Neuronal stem cell (in vitro differentiated cells): ENCODE measurements around the gene GSTO2.

ENCODE experiments used
- DNase-seq: peaks from one replicate; pipeline ENCODE4 v3.0.0-alpha.2; 2013; ENCODE audit warnings: low spot score
- H2AFZ ChIP-seq: one replicate; pipeline ENCODE4 v1.6.1; 2013; ENCODE audit warnings: mild to moderate bottlenecking, low read length, inconsistent platforms
- H2AK5ac ChIP-seq: 2 replicates; pipeline ENCODE4 v1.6.1; 2013; ENCODE audit warnings: low read depth, mild to moderate bottlenecking, inconsistent platforms, low read length, moderate library complexity, mixed read lengths
- H2BK120ac ChIP-seq: 2 replicates; pipeline ENCODE4 v1.6.1; 2013; ENCODE audit warnings: low read depth, mild to moderate bottlenecking, inconsistent platforms, low read length, moderate library complexity, mixed read lengths
- H2BK12ac ChIP-seq: one replicate; pipeline ENCODE4 v1.6.1; 2013; ENCODE audit warnings: low read length, inconsistent platforms
- H2BK15ac ChIP-seq: 2 replicates; pipeline ENCODE4 v1.6.1; 2013; ENCODE audit warnings: mild to moderate bottlenecking, low read length, inconsistent platforms, mixed read lengths
- H2BK5ac ChIP-seq: one replicate; pipeline ENCODE4 v1.6.1; 2013; ENCODE audit warnings: inconsistent platforms, mild to moderate bottlenecking, low read length, moderate library complexity
- H3K14ac ChIP-seq: one replicate; pipeline ENCODE4 v1.6.1; 2013; ENCODE audit warnings: low read length, inconsistent platforms
- H3K18ac ChIP-seq: 2 replicates; pipeline ENCODE4 v1.6.1; 2013; ENCODE audit warnings: low read length, inconsistent platforms
- H3K23ac ChIP-seq: 2 replicates; pipeline ENCODE4 v1.6.1; 2013; ENCODE audit warnings: low read depth, mild to moderate bottlenecking, mixed read lengths, low read length, inconsistent platforms; ENCODE audit not compliant: poor library complexity
- H3K27ac ChIP-seq: replicated peaks from 3 replicates; pipeline ENCODE4 v1.5.1; 2013; ENCODE audit warnings: low read length, inconsistent platforms
- H3K27me3 ChIP-seq, 3 experiments: 2 replicates each; pipeline ENCODE4 v1.6.1; 2013; ENCODE audit warnings: low read length in 3 of 3, mild to moderate bottlenecking in 2 of 3, inconsistent platforms in 1 of 3, low read depth in 1 of 3, mixed read lengths in 1 of 3, moderate library complexity in 1 of 3; ENCODE audit not compliant: control insufficient read depth in 3 of 3, insufficient read depth in 3 of 3
- H3K36me3 ChIP-seq, 2 donors: replicated peaks in 1 of 2; 2 replicates each; pipeline ENCODE4 v1.6.1; 2013; ENCODE audit warnings: low read length in 2 of 2; ENCODE audit not compliant: control insufficient read depth in 2 of 2, insufficient read depth in 2 of 2
- H3K4ac ChIP-seq: 2 replicates; pipeline ENCODE4 v1.6.1; 2013; ENCODE audit warnings: inconsistent platforms, mild to moderate bottlenecking, low read length, moderate library complexity
- H3K4me1 ChIP-seq, 2 donors: 1 replicate in 1 of 2; 2 replicates in 1 of 2; pipeline ENCODE4 v1.6.1; 2013; ENCODE audit warnings: low read length in 2 of 2, low read depth in 1 of 2; ENCODE audit not compliant: control insufficient read depth in 2 of 2, insufficient read depth in 1 of 2
- H3K4me2 ChIP-seq: one replicate; pipeline ENCODE4 v1.6.1; 2013; ENCODE audit warnings: mild to moderate bottlenecking, low read length, inconsistent platforms; ENCODE audit not compliant: insufficient read depth, poor library complexity, severe bottlenecking
- H3K4me3 ChIP-seq, 2 donors: 2 replicates each; pipeline ENCODE4 v1.5.1; 2013; ENCODE audit warnings: low read length in 2 of 2, mild to moderate bottlenecking in 2 of 2, inconsistent platforms in 1 of 2, moderate library complexity in 1 of 2
- H3K79me1 ChIP-seq: one replicate; pipeline ENCODE4 v1.6.1; 2013; ENCODE audit warnings: low read depth, mild to moderate bottlenecking, inconsistent platforms, low read length, moderate library complexity
- H3K9ac ChIP-seq: one replicate; pipeline ENCODE4 v1.6.1; 2013; ENCODE audit warnings: mild to moderate bottlenecking, low read depth, low read length, inconsistent platforms; ENCODE audit not compliant: poor library complexity
- H3K9me3 ChIP-seq, 2 donors: replicated peaks in 1 of 2; 2 replicates each; pipeline versions ENCODE3 to v1.6.1; 2013; ENCODE audit warnings: low read length in 2 of 2, mild to moderate bottlenecking in 2 of 2, inconsistent platforms in 1 of 2, low read depth in 1 of 2, mixed read lengths in 1 of 2, moderate library complexity in 1 of 2; ENCODE audit not compliant: control insufficient read depth in 2 of 2, insufficient read depth in 1 of 2
- H4K8ac ChIP-seq: one replicate; pipeline ENCODE4 v1.6.1; 2013; ENCODE audit warnings: low read depth, mild to moderate bottlenecking, inconsistent platforms, low read length, moderate library complexity
- H4K91ac ChIP-seq: one replicate; pipeline ENCODE4 v1.6.1; 2013; ENCODE audit warnings: low read length, low read depth, mild to moderate bottlenecking, inconsistent platforms; ENCODE audit not compliant: poor library complexity
- WGBS, 2 donors: extraction: QIAGEN DNeasy Blood & Tissue Kit; methylation state at CpG; one replicate each; pipeline ENCODE4 v1.1.7; 2013; ENCODE audit warnings: missing lambda C conversion rate in 2 of 2, mixed read lengths in 1 of 2; ENCODE audit not compliant: insufficient read length in 2 of 2, insufficient replicate concordance in 1 of 2; ENCODE audit errors: extremely low coverage in 2 of 2; 5-methylcytosine and 5-hydroxymethylcytosine counted together

The GSTO2 gene

DNA sequence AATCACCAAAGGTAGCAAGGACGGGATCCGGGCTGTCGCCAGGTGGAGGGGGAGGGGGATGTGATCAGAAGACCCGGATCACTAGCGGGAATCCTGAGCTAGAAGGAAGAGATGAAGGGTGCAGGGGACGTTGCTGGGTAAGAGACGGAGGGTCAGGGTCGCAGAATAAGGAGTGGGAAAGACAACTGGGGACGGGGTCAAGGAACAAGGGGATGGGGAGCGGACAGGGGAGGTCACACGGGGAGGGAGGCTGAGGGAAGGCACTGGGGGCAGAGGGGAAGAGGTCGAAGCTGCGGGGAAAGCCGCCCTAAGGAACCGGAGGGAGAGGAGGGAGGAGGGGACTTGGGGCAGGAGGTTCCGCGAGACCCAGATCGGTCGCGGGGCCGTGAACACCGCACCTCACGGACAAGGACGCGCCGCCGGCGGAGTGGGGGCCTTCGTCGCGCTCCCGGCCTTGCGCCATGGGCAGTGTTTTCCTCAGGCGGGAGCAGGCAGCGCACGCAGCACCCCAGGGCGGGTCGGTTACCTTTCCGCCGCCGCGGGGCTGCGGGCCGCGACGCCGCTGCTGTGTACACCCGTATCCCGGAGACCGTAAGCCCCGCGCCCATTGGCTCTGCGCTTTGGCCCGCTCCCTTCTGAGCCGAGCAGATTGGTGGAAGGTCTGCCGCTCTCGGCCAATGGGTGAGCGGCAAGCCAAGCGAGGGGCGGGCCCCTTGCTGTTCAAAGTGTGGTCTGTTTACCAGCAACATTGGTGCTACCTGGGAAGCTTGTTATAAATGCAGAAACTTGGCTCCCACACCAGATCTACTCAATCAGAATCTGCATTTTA is 37.0 kb upstream of the GSTO2 start, which contains the start of gene CFAP43:
Gene CFAP43, minus strand, starts transcription at position 581 of the 829 bp plus-strand sequence. Its CDS starts 118 bp downstream, at position 463.
- peaks cover 0 to 1% of the 10 kb centered on the region in 2 donors for H3K4me1 ChIP-seq
- peak within 1 kb of the TSS; percentile 55 for H2BK15ac ChIP-seq
- H3K18ac ChIP-seq, result peak within 1 kb of the TSS; percentile 93
- no peak within 1 kb of the TSS for H3K27ac ChIP-seq
- peak; percentile 91 for DNase-seq
- no peak within 1 kb of the TSS for H4K8ac ChIP-seq
- H3K4me3 ChIP-seq, result peak within 1 kb of the TSS; percentile 87 to 96
- no peak within 1 kb of the TSS for H2BK120ac ChIP-seq
- no peak within 1 kb of the TSS for H2BK12ac ChIP-seq
- peak within 1 kb of the TSS; percentile 87 for H3K14ac ChIP-seq
- H3K79me1 ChIP-seq, result no peaks in the 10 kb centered on the region
- peak within 1 kb of the TSS; percentile 99 for H3K9ac ChIP-seq
- H3K36me3 ChIP-seq, result no peaks in the 10 kb centered on the region
- no peaks in the 10 kb centered on the region for H3K27me3 ChIP-seq
- peak within 1 kb of the TSS; percentile 92 for H3K23ac ChIP-seq
- no peak within 1 kb of the TSS for H2BK5ac ChIP-seq
- H3K4me2 ChIP-seq, result peak within 1 kb of the TSS; percentile 78
- H4K91ac ChIP-seq, result no peak within 1 kb of the TSS
- peak within 1 kb of the TSS; percentile 98 for H2AFZ ChIP-seq
- H2AK5ac ChIP-seq, result no peak within 1 kb of the TSS
- H3K9me3 ChIP-seq, result peaks cover 0 to 6% of the 10 kb centered on the region in 2 donors
- WGBS, 2 donors, result no CpG with 5 or more reads among the region's 60 CpGs
- no peak within 1 kb of the TSS for H3K4ac ChIP-seq

DNA sequence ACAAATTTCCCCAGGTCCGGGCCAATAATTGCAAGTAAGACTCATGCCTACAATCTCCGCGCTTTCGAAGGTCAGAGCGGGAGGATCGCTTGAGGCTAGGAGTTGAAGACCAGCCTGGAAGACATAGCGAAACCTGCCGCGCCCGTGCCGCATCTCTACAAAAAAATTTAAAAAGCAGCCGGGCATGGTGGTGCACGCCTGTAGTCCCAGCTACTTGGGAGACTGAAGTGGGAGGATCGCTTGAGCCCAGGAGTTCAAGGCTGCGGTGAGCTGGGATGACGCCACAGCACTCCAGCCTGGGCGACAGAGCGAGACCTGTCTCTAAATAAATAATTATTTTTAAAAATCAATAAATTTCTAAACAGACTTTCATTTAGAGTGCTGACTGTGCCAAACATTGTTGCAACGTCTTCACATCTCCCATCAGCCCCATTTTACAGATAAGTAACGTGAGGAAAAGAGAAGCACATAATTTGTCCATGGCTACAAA is 36.3 kb upstream of the GSTO2 start:
- Histone ChIP-seq H2BK120ac (no peak overlapping the region), H3K9me3 (peaks cover 0 to 6% of the 10 kb centered on the region in 2 donors), H4K8ac (no peak overlapping the region), H3K27me3 (no peaks in the 10 kb centered on the region), H3K4me3 (peak overlapping the region; percentile 87 to 96), H2BK5ac (no peak overlapping the region), H3K4ac (no peak overlapping the region), H2AFZ (peak overlapping the region; percentile 98), H3K9ac (no peak overlapping the region), H4K91ac (no peak overlapping the region), H3K23ac (no peak overlapping the region), H3K36me3 (no peaks in the 10 kb centered on the region), H3K79me1 (no peaks in the 10 kb centered on the region), H3K14ac (no peak overlapping the region), H3K18ac (peak overlapping the region; percentile 83), H2BK12ac (no peak overlapping the region), H3K4me1 (peaks cover 0 to 1% of the 10 kb centered on the region in 2 donors), H3K4me2 (peak overlapping the region; percentile 57), H3K27ac (no peak overlapping the region), H2AK5ac (no peak overlapping the region), H2BK15ac (no peak overlapping the region)
- WGBS, 2 donors, result no CpG with 5 or more reads among the region's 20 CpGs
- DNase-seq, result no peak

DNA sequence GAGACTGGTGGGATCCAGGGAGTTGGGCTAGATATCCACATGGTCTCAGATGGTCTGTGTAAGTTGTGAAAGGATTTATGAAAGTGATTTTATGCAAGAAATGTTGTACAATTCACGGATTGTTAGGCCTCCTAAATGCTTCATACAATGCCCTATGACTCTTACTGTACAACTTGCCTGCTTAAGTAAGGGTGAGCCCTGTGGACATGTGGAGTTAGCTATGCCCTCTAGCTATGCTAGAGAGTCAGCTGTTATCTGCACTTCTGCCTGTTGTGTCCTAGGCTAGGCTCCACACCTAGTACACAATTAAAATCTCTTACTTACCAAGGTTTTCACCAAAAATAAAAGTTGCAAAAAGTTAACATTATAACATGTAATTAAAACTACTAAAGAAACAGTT is 35.2 kb upstream of the GSTO2 start:
- H2BK12ac ChIP-seq, result no peak overlapping the region
- no peak overlapping the region for H2BK5ac ChIP-seq
- peaks cover 0 to 11% (median 0%) of the 10 kb centered on the region in 3 experiments for H3K27me3 ChIP-seq
- H2BK120ac ChIP-seq, result no peak overlapping the region
- H2AK5ac ChIP-seq, result no peak overlapping the region
- peaks cover 0 to 6% of the 10 kb centered on the region in 2 donors for H3K9me3 ChIP-seq
- H3K4me1 ChIP-seq, result peaks cover 0 to 1% of the 10 kb centered on the region in 2 donors
- no peak overlapping the region for H3K18ac ChIP-seq
- H3K4me2 ChIP-seq, result no peak overlapping the region
- no peak overlapping the region for H2BK15ac ChIP-seq
- H3K23ac ChIP-seq, result no peak overlapping the region
- H3K79me1 ChIP-seq, result no peaks in the 10 kb centered on the region
- H3K4ac ChIP-seq, result no peak overlapping the region
- no CpG with 5 or more reads among the region's 1 CpG for WGBS, 2 donors
- H3K4me3 ChIP-seq, result no peak overlapping the region
- no peak overlapping the region for H4K91ac ChIP-seq
- no peak overlapping the region for H4K8ac ChIP-seq
- DNase-seq, result no peak
- no peaks in the 10 kb centered on the region for H3K36me3 ChIP-seq
- H2AFZ ChIP-seq, result no peak overlapping the region
- no peak overlapping the region for H3K9ac ChIP-seq
- no peak overlapping the region for H3K14ac ChIP-seq
- no peak overlapping the region for H3K27ac ChIP-seq

DNA sequence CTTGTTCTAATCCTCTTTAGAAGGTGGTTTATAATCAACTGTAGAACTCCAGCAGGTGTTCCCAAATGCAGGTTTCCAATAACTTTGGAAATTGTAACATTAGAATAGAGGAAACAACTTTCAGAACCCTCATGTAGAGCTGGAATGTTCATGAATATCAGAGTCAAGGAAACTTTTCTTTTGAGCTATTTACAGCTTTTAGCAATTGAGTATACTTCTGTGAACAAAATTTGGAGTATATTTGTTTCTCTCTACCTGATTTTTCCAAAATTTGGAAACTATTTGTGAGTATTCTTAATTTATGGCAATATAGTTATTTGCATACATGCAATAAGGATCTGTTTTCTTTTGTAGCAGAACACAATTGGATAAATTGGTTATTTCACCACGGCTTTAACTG is 34.0 kb upstream of the GSTO2 start:
- WGBS, 2 donors, result no CpG with 5 or more reads among the region's 1 CpG
- Histone ChIP-seq H2AK5ac (no peak overlapping the region), H3K27ac (no peak overlapping the region), H2AFZ (no peak overlapping the region), H3K27me3 (peaks cover 0 to 22% (median 0%) of the 10 kb centered on the region in 3 experiments), H3K4me1 (peaks cover 0 to 1% of the 10 kb centered on the region in 2 donors), H2BK15ac (no peak overlapping the region), H3K14ac (no peak overlapping the region), H3K9me3 (peaks cover 0 to 6% of the 10 kb centered on the region in 2 donors), H2BK12ac (no peak overlapping the region), H3K9ac (no peak overlapping the region), H3K23ac (no peak overlapping the region), H3K18ac (no peak overlapping the region), H3K4me2 (no peak overlapping the region), H3K36me3 (no peaks in the 10 kb centered on the region), H3K79me1 (no peaks in the 10 kb centered on the region), H3K4me3 (no peak overlapping the region), H2BK5ac (no peak overlapping the region), H2BK120ac (no peak overlapping the region), H4K91ac (no peak overlapping the region), H3K4ac (no peak overlapping the region), H4K8ac (no peak overlapping the region)
- no peak for DNase-seq
